Liver (tissue), 9 donors: ENCODE results near the gene RNF5. TPM values are rescaled to one million over a fixed set of nuclear protein-coding genes. Genes with fewer than 3 reads are reported as not detected.

ENCODE experiments used
- DNase-seq: peaks from one replicate; pipeline ENCODE4 v3.0.0-alpha.2; 2017; ENCODE audit warnings: low spot score
- H3K27ac ChIP-seq, 2 donors: one replicate each; pipeline ENCODE4 v1.7.0; 2013; ENCODE audit warnings: inconsistent platforms in 2 of 2, low read length in 2 of 2, control low read depth in 1 of 2, low read depth in 1 of 2, mild to moderate bottlenecking in 1 of 2
- H3K27me3 ChIP-seq, 4 donors: one replicate each; pipeline versions ENCODE4 v1.6.1 to v1.7.0; 2013; ENCODE audit warnings: low read length in 3 of 4, inconsistent platforms in 1 of 4, mild to moderate bottlenecking in 1 of 4, moderate library complexity in 1 of 4; ENCODE audit not compliant: control insufficient read depth in 4 of 4, insufficient read depth in 4 of 4
- H3K36me3 ChIP-seq, 4 donors: one replicate each; pipeline versions ENCODE4 v1.6.1 to v1.7.0; 2013; ENCODE audit warnings: low read length in 3 of 4, mild to moderate bottlenecking in 3 of 4, low read depth in 1 of 4, moderate library complexity in 1 of 4; ENCODE audit not compliant: control insufficient read depth in 4 of 4, insufficient read depth in 3 of 4
- H3K4me1 ChIP-seq, 4 donors: one replicate each; pipeline versions ENCODE4 v1.6.1 to v1.7.0; 2013; ENCODE audit warnings: low read length in 3 of 4, mild to moderate bottlenecking in 3 of 4, moderate library complexity in 1 of 4; ENCODE audit not compliant: control insufficient read depth in 4 of 4, insufficient read depth in 4 of 4
- H3K4me3 ChIP-seq, 3 donors: one replicate each; pipeline versions ENCODE4 v1.6.1 to v1.7.0; 2013; ENCODE audit warnings: low read length in 3 of 3, control low read depth in 1 of 3, low read depth in 1 of 3, mild to moderate bottlenecking in 1 of 3
- H3K9ac ChIP-seq, 2 donors: one replicate each; pipeline ENCODE4 v1.7.0; 2013; ENCODE audit warnings: low read length in 2 of 2, mild to moderate bottlenecking in 2 of 2, moderate library complexity in 2 of 2, control low read depth in 1 of 2, low read depth in 1 of 2
- H3K9me3 ChIP-seq, 4 donors: one replicate each; pipeline versions ENCODE4 v1.6.1 to v1.7.0; 2013; ENCODE audit warnings: low read length in 3 of 4; ENCODE audit not compliant: control insufficient read depth in 4 of 4
- CTCF ChIP-seq: fragments of 150-350 bp; IDR thresholded peaks from 2 replicates; pipeline ENCODE4 v1.5.1; 2017; ENCODE audit warnings: improper control_type of control experiment, low read depth, low read length; ENCODE audit not compliant: missing input control
- EGR1 ChIP-seq, 2 donors: IDR thresholded peaks; 2 replicates each; pipeline ENCODE4 v1.6.1; 2016 to 2018; ENCODE audit warnings: antibody characterized with exemption in 2 of 2, low read depth in 2 of 2
- FOXA1 ChIP-seq: IDR thresholded peaks from 2 replicates; pipeline ENCODE4 v1.6.1; 2016; ENCODE audit warnings: antibody characterized with exemption
- FOXA2 ChIP-seq: IDR thresholded peaks from 2 replicates; pipeline ENCODE4 v1.6.1; 2016; ENCODE audit warnings: antibody characterized with exemption
- GABPA ChIP-seq, 2 donors: IDR thresholded peaks in 1 of 2; conservative IDR thresholded peaks in 1 of 2; 2 replicates each; pipeline ENCODE4 v1.6.1; 2016; ENCODE audit warnings: antibody characterized with exemption in 2 of 2, mild to moderate bottlenecking in 1 of 2, moderate library complexity in 1 of 2
- HNF4A ChIP-seq, 2 donors: conservative IDR thresholded peaks; 2 replicates each; pipeline ENCODE4 v1.6.1; 2016; ENCODE audit warnings: antibody characterized with exemption in 2 of 2, mild to moderate bottlenecking in 2 of 2
- HNF4G ChIP-seq: IDR thresholded peaks from 2 replicates; pipeline ENCODE4 v1.6.1; 2016; ENCODE audit warnings: antibody characterized with exemption
- JUND ChIP-seq, 2 donors: IDR thresholded peaks; 2 replicates each; pipeline ENCODE4 v1.6.1; 2016; ENCODE audit warnings: antibody characterized with exemption in 2 of 2
- MAX ChIP-seq: IDR thresholded peaks from 2 replicates; pipeline ENCODE4 v1.6.1; 2016; ENCODE audit warnings: antibody characterized with exemption
- NR2F2 ChIP-seq: IDR thresholded peaks from 2 replicates; pipeline ENCODE4 v1.6.1; 2016; ENCODE audit warnings: antibody characterized with exemption
- RAD21 ChIP-seq, 2 donors: IDR thresholded peaks; 2 replicates each; pipeline ENCODE4 v1.6.1; 2016; ENCODE audit warnings: antibody characterized with exemption in 2 of 2, mild to moderate bottlenecking in 2 of 2
- RXRA ChIP-seq, 2 donors: IDR thresholded peaks; 2 replicates each; pipeline ENCODE4 v1.6.1; 2017 to 2018; ENCODE audit warnings: antibody characterized with exemption in 2 of 2, mild to moderate bottlenecking in 1 of 2
- SP1 ChIP-seq: IDR thresholded peaks from 2 replicates; pipeline ENCODE4 v1.6.1; 2018; ENCODE audit warnings: antibody characterized with exemption, mild to moderate bottlenecking
- TAF1 ChIP-seq: conservative IDR thresholded peaks from 2 replicates; pipeline ENCODE4 v1.6.1; 2016; ENCODE audit warnings: antibody characterized with exemption, mild to moderate bottlenecking
- YY1 ChIP-seq: IDR thresholded peaks from 2 replicates; pipeline ENCODE4 v1.6.1; 2016; ENCODE audit warnings: antibody characterized with exemption, mild to moderate bottlenecking
- ZBTB33 ChIP-seq: IDR thresholded peaks from 2 replicates; pipeline ENCODE4 v1.6.1; 2016; ENCODE audit warnings: antibody characterized with exemption
- WGBS: extraction: QIAGEN DNeasy Blood & Tissue Kit; methylation state at CpG from one replicate; pipeline ENCODE4 v1.1.7; 2013; 5-methylcytosine and 5-hydroxymethylcytosine counted together
- polyA plus RNA-seq, 2 donors: library from polyadenylated mRNA; stranded (reverse) in 1 of 2; unstranded in 1 of 2; fragments of 200-250 nt in 1 of 2; fragments of >200 nt in 1 of 2; fragmentation: Nextera tagmentation in 1 of 2; extraction: Ambion mirVana in 1 of 2; gene quantifications; one replicate each; pipeline versions ENCODE4 v1.2.1 to v1.2.3, GENCODE V29; 2013 to 2015
- total RNA-seq, 2 donors: library from RNA; depleted of rRNA; stranded (reverse); fragments of >200 nt; gene quantifications; one replicate each; pipeline ENCODE4 v1.2.3, GENCODE V29; 2014
- TF ChIP-seq, protein P1 (sequence below): IDR thresholded peaks from 2 replicates; pipeline ENCODE4 v1.6.1; 2016; ENCODE audit warnings: antibody characterized with exemption, mild to moderate bottlenecking
- TF ChIP-seq, protein P2 (sequence below): IDR thresholded peaks from 2 replicates; pipeline ENCODE4 v1.6.1; 2016; ENCODE audit warnings: antibody characterized with exemption
- donor health status: healthy.
- donor health status: healthy.
- donor health status: healthy.
- donor health status: healthy.
- donor health status: healthy.

RNF5 gene
- total and polyA plus RNA-seq, 4 donors = 51.5 to 85.9 (median 61.0) TPM

GRCh38 chr6:32195652-32195901, 17.4 kb downstream of the RNF5 start:
- Histone ChIP-seq H3K27me3 (no peaks in the 10 kb centered on the region), H3K9me3 (no peaks in the 10 kb centered on the region), H3K4me1 (peaks cover 2 to 29% (median 16%) of the 10 kb centered on the region in 4 donors), H3K9ac (no peak overlapping the region), H3K36me3 (no peaks in the 10 kb centered on the region), H3K27ac (peak overlapping the region; percentile 92 to 99), H3K4me3 (peak overlapping the region in 1 of 3 donors; percentile 54)
- WGBS = under 1% methylated on average over 25 of the region's 25 CpGs
- TF ChIP-seq CTCF (peak; percentile 80), TAF1 (no peak), HNF4A (conservative IDR thresholded peaks at IDR 0.05) (peak in 1 of 2 donors; percentile 37), FOXA1 (peak; percentile 74), MAX (peak; percentile 65), ZBTB33 (peak; percentile 73), EGR1 (IDR thresholded peaks at IDR 0.05; ENCODE audit: low read depth in 2 of 2) (peak in 1 of 2 donors; percentile 95), RXRA (IDR thresholded peaks at IDR 0.05) (peak in 1 of 2 donors; percentile 54), HNF4G (no peak), YY1 (peak; percentile 86), SP1 (peak; percentile 91), NR2F2 (peak; percentile 17), JUND (IDR thresholded peaks at IDR 0.05) (no peak), FOXA2 (no peak), GABPA (IDR thresholded peaks at IDR 0.05 in 1 of 2, conservative IDR thresholded peaks at IDR 0.05 in 1 of 2) (peak in 1 of 2 donors; percentile 84), RAD21 (IDR thresholded peaks at IDR 0.05) (peak; percentile 44 to 73)
- TF ChIP-seq, protein P1, sequence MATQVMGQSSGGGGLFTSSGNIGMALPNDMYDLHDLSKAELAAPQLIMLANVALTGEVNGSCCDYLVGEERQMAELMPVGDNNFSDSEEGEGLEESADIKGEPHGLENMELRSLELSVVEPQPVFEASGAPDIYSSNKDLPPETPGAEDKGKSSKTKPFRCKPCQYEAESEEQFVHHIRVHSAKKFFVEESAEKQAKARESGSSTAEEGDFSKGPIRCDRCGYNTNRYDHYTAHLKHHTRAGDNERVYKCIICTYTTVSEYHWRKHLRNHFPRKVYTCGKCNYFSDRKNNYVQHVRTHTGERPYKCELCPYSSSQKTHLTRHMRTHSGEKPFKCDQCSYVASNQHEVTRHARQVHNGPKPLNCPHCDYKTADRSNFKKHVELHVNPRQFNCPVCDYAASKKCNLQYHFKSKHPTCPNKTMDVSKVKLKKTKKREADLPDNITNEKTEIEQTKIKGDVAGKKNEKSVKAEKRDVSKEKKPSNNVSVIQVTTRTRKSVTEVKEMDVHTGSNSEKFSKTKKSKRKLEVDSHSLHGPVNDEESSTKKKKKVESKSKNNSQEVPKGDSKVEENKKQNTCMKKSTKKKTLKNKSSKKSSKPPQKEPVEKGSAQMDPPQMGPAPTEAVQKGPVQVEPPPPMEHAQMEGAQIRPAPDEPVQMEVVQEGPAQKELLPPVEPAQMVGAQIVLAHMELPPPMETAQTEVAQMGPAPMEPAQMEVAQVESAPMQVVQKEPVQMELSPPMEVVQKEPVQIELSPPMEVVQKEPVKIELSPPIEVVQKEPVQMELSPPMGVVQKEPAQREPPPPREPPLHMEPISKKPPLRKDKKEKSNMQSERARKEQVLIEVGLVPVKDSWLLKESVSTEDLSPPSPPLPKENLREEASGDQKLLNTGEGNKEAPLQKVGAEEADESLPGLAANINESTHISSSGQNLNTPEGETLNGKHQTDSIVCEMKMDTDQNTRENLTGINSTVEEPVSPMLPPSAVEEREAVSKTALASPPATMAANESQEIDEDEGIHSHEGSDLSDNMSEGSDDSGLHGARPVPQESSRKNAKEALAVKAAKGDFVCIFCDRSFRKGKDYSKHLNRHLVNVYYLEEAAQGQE = peak; percentile 53
- TF ChIP-seq, protein P2, sequence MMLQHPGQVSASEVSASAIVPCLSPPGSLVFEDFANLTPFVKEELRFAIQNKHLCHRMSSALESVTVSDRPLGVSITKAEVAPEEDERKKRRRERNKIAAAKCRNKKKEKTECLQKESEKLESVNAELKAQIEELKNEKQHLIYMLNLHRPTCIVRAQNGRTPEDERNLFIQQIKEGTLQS = no peak
- DNase-seq = peak; percentile 100
